GM18499 (cell line): ENCODE measurements around the gene VWCE.

ENCODE experiments used
- ATAC-seq: cut with Tn5 transposase; IDR thresholded peaks from one replicate; pipeline ENCODE4 v1.9.1; 2021; ENCODE audit warnings: moderate number of reproducible peaks; ENCODE audit not compliant: insufficient read depth, unreplicated experiment

The VWCE gene

GRCh38 chr11:61283613-61284012, 11.5 kb downstream of the VWCE start:
- ATAC-seq = no peak

- ATAC-seq = no peak
Measured at GRCh38 chr11:61281581-61282250, 13.4 kb downstream of the VWCE start.

- no peak for ATAC-seq
Measured at GRCh38 chr11:61280883-61281580, 14.1 kb downstream of the VWCE start.

GRCh38 chr11:61279934-61280659, 15.0 kb downstream of the VWCE start:
- ATAC-seq = no peak

GRCh38 chr11:61278001-61278470, 17.1 kb downstream of the VWCE start:
- ATAC-seq = no peak

- no peak for ATAC-seq
Measured at GRCh38 chr11:61277186-61278000, 17.7 kb downstream of the VWCE start.

- no peak for ATAC-seq
Measured at GRCh38 chr11:61275191-61275590, 19.9 kb downstream of the VWCE start.

- no peak for ATAC-seq
Measured at GRCh38 chr11:61274084-61274483, 21.0 kb downstream of the VWCE start.

- ATAC-seq = no peak
Measured at GRCh38 chr11:61273178-61274078, 21.7 kb downstream of the VWCE start.

- no peak for ATAC-seq
Measured at GRCh38 chr11:61272731-61273130, 22.4 kb downstream of the VWCE start.

- ATAC-seq = no peak
Measured at GRCh38 chr11:61270354-61271076, 24.6 kb downstream of the VWCE start.

GRCh38 chr11:61268588-61269250, 26.4 kb downstream of the VWCE start:
- ATAC-seq = no peak

GRCh38 chr11:61267437-61267841, 27.7 kb downstream of the VWCE start:
- no peak for ATAC-seq

- ATAC-seq = no peak
Measured at GRCh38 chr11:61266602-61267001, 28.5 kb downstream of the VWCE start.

- no peak for ATAC-seq
Measured at GRCh38 chr11:61265357-61265756, 29.8 kb downstream of the VWCE start.

- no peak for ATAC-seq
Measured at GRCh38 chr11:61264795-61265194, 30.3 kb downstream of the VWCE start.

GRCh38 chr11:61264371-61264770, 30.7 kb downstream of the VWCE start:
- ATAC-seq = no peak

- ATAC-seq = no peak
Measured at GRCh38 chr11:61259363-61259762, 35.8 kb downstream of the VWCE start.
